ENCODE results near the gene PCSK5.

GRCh38 chr9:75988663-75989062 is 98.2 kb downstream of the PCSK5 start:
- TF ChIP-seq CTCF (IDR thresholded peaks at IDR 0.05; ENCODE audit: low read depth, low read length, missing input control) (no peak), NR2F2 (IDR thresholded peaks at IDR 0.05) (no peak), ATF3 (IDR thresholded peaks at IDR 0.05) (no peak), REST (IDR thresholded peaks at IDR 0.05) (no peak), TAF1 (conservative IDR thresholded peaks at IDR 0.05) (no peak), FOXA1 (IDR thresholded peaks at IDR 0.05) (no peak)
